Measurements from ENCODE around the gene HHAT.
"Not testable (repeated sequence)": the region's sequence is repeated elsewhere in the genome, so short reads cannot be mapped to it uniquely, and the experiment has no call there.

HHAT gene

DNA sequence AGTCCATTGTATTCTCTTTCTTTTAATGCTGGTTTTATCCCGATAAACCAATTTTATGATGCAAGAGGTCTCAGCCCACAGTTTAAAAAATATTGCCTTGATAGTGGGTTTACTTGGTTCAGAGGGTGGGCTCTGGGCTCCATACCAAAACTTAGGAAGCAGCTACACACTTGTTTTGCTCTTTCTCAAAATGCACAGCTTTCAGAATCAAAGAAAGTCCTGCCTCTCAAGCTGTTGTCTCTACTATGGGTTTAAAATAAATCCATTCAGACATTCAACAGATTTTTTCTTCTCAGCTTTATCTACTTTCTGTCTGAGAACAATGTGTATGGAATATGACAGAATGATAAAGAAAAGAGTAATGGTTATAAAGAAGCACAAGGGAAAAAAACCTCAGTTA lies 14.8 kb upstream of the HHAT start:
- no peak for DNase-seq (ENCODE audit: low read depth)

DNA sequence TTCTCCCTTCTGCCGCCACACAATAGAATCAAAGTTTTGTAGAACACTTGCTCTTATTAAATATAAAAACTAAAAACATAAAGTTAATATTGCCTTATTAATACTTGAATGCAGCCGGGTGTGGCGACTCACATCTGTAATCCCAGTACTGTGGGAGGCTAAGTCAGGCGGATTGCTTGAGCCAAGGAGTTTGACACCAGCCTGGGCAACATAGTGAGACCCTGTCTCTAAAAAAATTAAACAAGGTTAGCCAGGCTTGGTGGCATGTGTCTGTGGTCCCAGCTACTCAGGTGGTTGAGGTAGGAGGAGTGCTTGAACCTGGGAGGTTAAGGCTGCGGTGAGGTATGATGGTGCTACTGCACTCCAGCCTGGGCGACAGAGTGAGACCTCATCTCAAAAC lies 13.2 kb upstream of the HHAT start:
- no peak for DNase-seq (ENCODE audit: low read depth)

DNA sequence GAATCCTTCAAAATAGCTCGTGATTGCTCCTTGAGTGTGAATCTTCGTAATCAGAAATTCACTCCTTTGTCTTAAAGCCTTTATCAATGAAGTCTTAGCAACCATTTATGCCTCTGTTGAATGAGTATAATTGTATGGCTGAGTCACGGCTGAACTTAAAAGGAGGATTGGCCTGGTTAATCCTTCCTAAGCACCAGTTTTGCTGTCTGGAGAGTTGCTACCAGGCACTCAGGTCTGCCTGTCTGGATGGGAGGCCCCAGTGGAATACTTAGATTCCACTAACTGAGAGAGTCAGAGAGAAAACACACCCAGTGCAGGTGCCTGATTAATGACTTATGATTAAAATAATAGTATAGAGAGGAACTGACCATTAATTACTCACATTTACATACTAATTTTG lies 7.6 kb upstream of the HHAT start:
- no peak for DNase-seq (ENCODE audit: low read depth)

DNA sequence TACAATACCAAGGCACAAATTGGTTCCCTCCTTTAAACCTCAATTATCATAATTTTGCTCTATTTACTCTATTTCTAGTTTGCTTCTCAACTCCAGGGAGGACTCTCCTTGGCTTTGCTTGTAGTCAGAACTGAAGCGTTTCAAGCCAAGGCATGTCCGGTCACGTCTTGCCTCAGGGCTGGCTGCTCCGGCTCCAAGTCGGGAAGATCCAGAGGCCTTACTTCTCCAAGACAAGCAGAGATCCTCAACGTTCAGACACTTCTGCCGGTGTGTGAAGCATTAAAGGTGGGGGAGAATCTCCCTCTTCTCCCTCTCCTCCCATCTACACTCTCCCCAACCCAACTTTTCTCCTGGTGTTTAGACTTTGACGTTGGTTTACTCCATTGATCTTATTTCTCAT lies 7.2 kb upstream of the HHAT start:
- peak; percentile 36 for DNase-seq (ENCODE audit: low read depth)

DNA sequence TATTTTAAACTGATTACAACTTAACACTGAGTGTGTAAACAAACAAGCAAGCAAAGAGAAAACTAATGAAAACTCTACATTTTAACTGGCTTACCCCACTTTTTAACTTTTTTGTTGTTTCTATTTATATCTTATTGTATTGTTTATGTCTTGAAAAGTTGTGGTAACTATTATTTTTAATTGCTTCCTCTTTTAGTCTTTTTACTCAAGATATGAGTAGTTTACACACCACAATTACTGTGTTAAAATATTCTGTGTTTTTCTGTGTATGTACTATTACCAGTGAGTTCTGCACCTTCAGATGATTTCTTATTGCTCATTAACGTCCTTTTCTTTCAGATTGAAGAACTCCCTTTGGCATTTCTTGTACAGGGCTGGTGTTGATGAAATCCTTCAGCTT lies 4.7 kb upstream of the HHAT start:
- no peak for DNase-seq (ENCODE audit: low read depth)

GRCh38 chr1:210325026-210325670 lies 3.6 kb upstream of the HHAT start:
- no peak for DNase-seq (ENCODE audit: low read depth)

- DNase-seq (ENCODE audit: low read depth), result no peak
Observed at GRCh38 chr1:210328032-210328745, 513 bp upstream of the HHAT start.

DNA sequence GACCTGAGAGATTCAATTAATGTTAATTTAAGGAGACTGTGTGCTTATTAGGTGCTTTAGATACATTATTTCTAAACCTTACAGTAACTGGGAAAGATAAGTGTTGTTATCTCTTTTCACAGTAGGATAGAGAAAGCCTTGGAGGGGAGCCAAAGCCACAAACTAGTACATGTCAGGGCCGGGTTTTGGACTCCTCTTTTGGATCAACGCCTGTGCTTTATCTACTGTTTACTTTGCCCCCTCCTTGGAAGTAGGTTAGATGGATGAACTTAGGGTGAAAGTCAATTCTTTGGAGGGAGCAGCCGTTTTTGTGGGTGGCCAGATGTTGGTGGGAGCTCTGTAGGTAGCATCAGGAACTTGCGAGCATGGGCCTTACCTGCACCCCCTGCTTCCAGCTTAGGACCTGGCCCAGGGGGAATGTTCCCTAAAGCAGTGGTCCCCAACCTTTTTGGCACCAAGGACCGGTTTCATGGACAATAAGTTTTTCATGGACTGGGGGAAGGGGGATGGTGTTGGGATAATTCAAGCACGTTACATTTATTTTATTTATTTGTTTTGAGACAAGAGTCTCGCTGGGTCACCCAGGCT lies 1.7 kb downstream of the HHAT start:
- peak; percentile 38 for DNase-seq (ENCODE audit: low read depth)

DNA sequence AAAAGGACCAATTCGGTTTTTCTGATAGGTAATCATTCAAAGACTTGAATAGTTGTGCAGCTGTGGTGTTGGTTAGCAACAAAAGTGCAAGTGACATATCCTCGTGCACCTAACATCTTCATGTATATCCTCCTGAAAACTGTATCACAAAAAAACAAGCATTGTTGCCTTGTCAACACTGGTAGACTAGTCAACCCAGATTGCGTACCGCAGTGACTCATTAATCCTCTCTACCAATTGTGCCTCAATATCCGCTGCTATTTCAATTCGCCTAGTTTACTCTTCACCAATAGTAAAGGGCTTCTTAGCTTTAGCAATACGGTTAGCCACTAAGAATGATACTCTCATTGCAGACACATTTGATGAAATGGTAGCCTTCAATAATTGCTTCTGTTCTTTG lies 3.5 kb downstream of the HHAT start:
- DNase-seq (ENCODE audit: low read depth), result no peak

- DNase-seq (ENCODE audit: low read depth), result no peak
Observed at GRCh38 chr1:210332719-210333398, 4.2 kb downstream of the HHAT start.

- no peak for DNase-seq (ENCODE audit: low read depth)
Observed at GRCh38 chr1:210335001-210335400, 6.3 kb downstream of the HHAT start.

GRCh38 chr1:210336362-210336761 lies 7.7 kb downstream of the HHAT start:
- DNase-seq (ENCODE audit: low read depth), result no peak

DNA sequence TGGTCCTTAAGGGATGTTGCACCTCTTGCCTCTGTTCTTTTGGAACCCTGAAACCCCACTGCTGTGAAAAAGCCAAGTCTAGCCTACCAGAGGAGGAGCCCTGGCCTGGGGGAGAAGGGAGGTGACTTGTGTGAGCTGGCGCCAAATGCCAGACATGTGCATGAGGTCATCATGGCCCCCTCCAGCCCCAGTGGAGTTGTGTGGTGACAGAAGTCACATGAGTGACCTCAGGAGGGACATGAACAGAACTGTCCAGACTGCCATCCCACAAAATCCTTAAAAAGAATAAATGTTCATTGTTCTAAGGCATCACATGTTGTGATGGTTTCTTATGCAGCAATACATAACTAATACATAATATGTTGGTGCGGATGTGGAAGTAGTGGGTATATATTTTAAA lies 10.8 kb downstream of the HHAT start:
- DNase-seq (ENCODE audit: low read depth), result no peak

- no peak for DNase-seq (ENCODE audit: low read depth)
Observed at GRCh38 chr1:210340311-210340710, 11.6 kb downstream of the HHAT start.

DNA sequence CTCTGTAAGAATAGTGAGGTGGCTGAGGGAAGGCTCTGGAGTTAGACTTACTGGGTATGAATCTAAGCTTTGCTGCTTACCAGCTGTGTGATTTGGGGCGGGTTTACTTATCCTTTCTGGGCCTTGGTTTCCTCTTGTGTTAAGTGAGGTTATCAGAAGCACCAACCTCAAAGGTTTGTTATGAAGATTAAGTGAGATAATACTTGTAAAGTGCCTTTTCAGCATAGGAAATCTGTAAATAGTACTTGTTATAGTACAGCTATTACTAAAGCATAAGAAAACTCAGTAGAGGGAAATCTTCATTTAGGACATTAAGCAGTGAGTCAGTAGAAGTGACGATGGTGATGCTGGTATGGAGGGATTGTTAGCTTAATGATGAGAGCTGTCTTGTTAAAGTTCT lies 12.1 kb downstream of the HHAT start:
- DNase-seq (ENCODE audit: low read depth), result no peak

- peak; percentile 44 for DNase-seq (ENCODE audit: low read depth)
Observed at GRCh38 chr1:210342986-210343780, 14.5 kb downstream of the HHAT start.

DNA sequence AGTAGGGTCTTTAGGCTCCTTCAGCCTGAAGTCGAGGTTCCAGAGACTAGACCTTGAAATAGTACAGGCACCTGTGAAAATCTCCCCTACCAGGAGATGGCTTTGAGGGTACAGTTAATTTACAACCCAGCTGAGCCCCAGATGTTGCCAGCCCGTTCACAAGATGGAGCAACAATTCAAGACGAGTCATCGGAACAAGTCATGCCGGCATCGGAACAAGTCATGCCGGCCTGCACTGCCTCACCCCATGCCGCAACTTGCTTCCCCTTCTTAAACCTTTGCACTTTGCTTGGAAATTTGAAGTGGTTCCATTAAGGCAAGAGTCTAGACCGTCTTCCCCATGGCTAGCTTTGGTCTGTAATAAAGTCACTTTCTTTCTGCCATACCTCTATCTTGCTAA lies 16.0 kb downstream of the HHAT start:
- no peak for DNase-seq (ENCODE audit: low read depth)

DNA sequence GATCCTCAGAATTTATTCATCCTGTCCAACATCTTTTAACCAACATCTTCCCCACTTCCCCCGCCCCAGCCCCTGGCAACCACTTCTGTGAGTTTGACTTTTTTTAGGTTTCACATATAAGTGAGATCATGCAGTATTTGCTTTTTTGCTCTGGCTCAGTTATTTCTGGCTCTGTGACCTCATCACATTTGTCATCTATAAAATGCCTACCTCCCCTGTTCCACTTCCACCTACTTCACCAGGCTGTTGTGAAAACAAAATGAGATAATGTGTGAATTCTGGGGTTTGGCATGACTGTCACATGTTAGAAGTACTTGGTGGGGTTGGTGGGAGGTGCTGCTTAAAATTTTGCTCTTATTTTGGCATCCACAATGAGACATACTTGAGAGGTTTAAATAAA lies 18.4 kb downstream of the HHAT start:
- peak; percentile 40 for DNase-seq (ENCODE audit: low read depth)

GRCh38 chr1:210351496-210351895 lies 22.8 kb downstream of the HHAT start:
- no peak for DNase-seq (ENCODE audit: low read depth)

DNA sequence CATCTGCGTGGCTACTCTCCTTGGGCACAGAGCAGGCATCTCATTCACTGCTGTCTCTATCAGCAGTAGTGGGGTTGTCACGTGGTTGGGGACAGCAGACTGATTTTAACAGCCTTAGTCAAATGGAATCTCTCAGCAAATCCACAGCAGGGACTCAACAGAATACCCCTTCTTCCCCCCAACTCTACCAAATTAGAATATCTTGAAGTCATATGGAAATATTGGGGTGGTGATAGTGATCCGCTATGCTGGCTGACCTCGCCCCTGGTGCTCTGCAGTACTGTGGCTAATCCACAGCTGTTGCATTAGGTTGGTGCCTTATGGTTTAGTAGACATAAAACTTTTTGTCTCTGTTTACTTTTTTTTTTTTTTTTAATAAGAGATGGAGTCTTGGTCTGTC lies 23.9 kb downstream of the HHAT start:
- DNase-seq (ENCODE audit: low read depth), result no peak

DNA sequence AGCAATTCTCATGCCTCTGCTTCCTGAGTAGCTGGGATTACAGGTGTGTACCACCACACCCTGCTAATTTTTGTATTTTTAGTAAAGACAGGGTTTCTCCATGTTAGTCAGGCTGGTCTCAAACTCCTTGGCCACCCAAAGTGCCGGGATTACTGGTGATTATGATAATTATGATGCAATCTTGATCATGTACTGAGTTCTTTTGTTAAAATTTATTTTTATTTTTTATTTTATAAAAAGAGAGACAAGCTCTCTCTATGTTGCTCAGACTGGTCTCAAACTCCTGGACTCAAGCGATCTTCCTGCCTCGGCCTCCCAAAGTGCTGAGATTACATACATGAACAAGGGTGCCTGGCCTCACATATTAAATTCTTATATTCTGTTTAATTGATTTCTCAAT lies 25.6 kb downstream of the HHAT start:
- DNase-seq (ENCODE audit: low read depth), result not testable (repeated sequence)

DNA sequence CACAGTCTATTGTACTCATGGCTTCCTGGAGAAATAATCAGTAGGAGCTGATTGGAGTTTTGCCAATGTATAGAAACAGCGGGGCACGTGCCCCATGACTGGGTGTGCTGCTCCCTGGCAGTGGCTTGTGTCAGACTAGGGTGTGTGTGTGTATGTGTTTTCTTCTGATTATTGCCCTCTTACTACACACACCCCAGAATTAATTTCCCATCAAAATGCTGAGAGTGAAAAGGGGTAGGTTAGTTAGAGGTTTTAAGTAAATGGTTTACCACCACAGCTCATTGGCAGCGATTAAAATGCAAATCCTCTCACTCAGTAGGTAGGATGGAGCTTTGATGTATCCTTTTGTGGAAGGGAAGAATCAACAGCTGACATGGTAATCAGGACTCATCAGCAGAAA lies 29.9 kb downstream of the HHAT start:
- DNase-seq (ENCODE audit: low read depth), result no peak

Data from EH (cell line).